IMR-90 (cell line): ENCODE measurements around the gene RAB3A.

Experiments used
- BHLHE40 ChIP-seq: fragments of 150-350 bp; IDR thresholded peaks from 2 replicates; pipeline ENCODE4 v1.6.1; 2016; ENCODE audit warnings: mild to moderate bottlenecking, low read depth, low read length
- CEBPB ChIP-seq: IDR thresholded peaks from 2 replicates; pipeline ENCODE4 v1.6.1; 2012; ENCODE audit warnings: low read depth, low read length, improper control_type of control experiment
- CTCF ChIP-seq: conservative IDR thresholded peaks from 2 replicates; pipeline ENCODE4 v1.5.1; 2012; ENCODE audit warnings: mild to moderate bottlenecking, low read depth, low read length, improper control_type of control experiment
- FOS ChIP-seq: fragments of 150-350 bp; IDR thresholded peaks from 2 replicates; pipeline ENCODE4 v1.6.1; 2016; ENCODE audit warnings: low read depth, low read length
- POLR2A ChIP-seq: IDR thresholded peaks from 2 replicates; pipeline ENCODE4 v1.6.1; 2012; ENCODE audit warnings: mild to moderate bottlenecking, low read depth, low read length

GRCh38 chr19:18152817-18153555 is 50.9 kb downstream of the RAB3A start, which contains the start of gene PIK3R2:
- no peak for TF ChIP-seq CTCF
- TF ChIP-seq BHLHE40 = no peak
- peak; percentile 32; the same call in 1 of the 2 replicates for TF ChIP-seq POLR2A
- TF ChIP-seq FOS = no peak
- TF ChIP-seq CEBPB = no peak
